HL-60/S4 treated with phorbol 12-myristate 13-acetate at 8.2 ng/mL for 4 days and 3 days (cell line): ENCODE data around the gene ARHGAP42.

Experiments used
- in situ Hi-C: fragments of 300-500 bp; cut with MboI; formaldehyde crosslinking; loops from 2 replicates; pipeline ENCODE4 v1.15.0; 2022; ENCODE audit warnings: low sequenced_read_pairs

Gene ARHGAP42

GRCh38 chr11:100948936-100949335 is 261.8 kb downstream of the ARHGAP42 start:
- in situ Hi-C loops = no loop called here

- in situ Hi-C loops = no loop called here
These were observed 262.4 kb downstream of the ARHGAP42 start for GRCh38 chr11:100949443-100949842.

- in situ Hi-C loops = no loop called here
These were observed 268.2 kb downstream of the ARHGAP42 start for GRCh38 chr11:100955318-100955717.

- in situ Hi-C loops = no loop called here
These were observed 269.3 kb downstream of the ARHGAP42 start for GRCh38 chr11:100956351-100956750.

- in situ Hi-C loops = no loop called here
These were observed 270.4 kb downstream of the ARHGAP42 start for GRCh38 chr11:100957499-100957898.

- in situ Hi-C loops = no loop called here
These were observed 274.5 kb downstream of the ARHGAP42 start for GRCh38 chr11:100961633-100962032.

- in situ Hi-C loops = no loop called here
These were observed 276.3 kb downstream of the ARHGAP42 start for GRCh38 chr11:100963375-100963774.

- in situ Hi-C loops = no loop called here
These were observed 277.3 kb downstream of the ARHGAP42 start for GRCh38 chr11:100964435-100964834.

GRCh38 chr11:100965346-100965745 is 278.3 kb downstream of the ARHGAP42 start:
- in situ Hi-C loops = no loop called here

- in situ Hi-C loops = no loop called here
These were observed 279.3 kb downstream of the ARHGAP42 start for GRCh38 chr11:100966366-100966765.

- in situ Hi-C loops = no loop called here
These were observed 281.9 kb downstream of the ARHGAP42 start for GRCh38 chr11:100969008-100969407.

GRCh38 chr11:100970283-100971164 is 283.4 kb downstream of the ARHGAP42 start:
- in situ Hi-C loops = no loop called here

GRCh38 chr11:100972046-100972445 is 285.0 kb downstream of the ARHGAP42 start:
- in situ Hi-C loops = no loop called here

GRCh38 chr11:100978442-100978841 is 291.4 kb downstream of the ARHGAP42 start:
- in situ Hi-C loops = no loop called here

GRCh38 chr11:100978939-100979338 is 291.9 kb downstream of the ARHGAP42 start:
- in situ Hi-C loops = no loop called here

- in situ Hi-C loops = no loop called here
These were observed 293.1 kb downstream of the ARHGAP42 start for GRCh38 chr11:100980156-100980555.

GRCh38 chr11:100981196-100981824 is 294.2 kb downstream of the ARHGAP42 start:
- in situ Hi-C loops = no loop called here

GRCh38 chr11:100984668-100985067 is 297.6 kb downstream of the ARHGAP42 start:
- in situ Hi-C loops = no loop called here

- in situ Hi-C loops = no loop called here
These were observed 303.8 kb downstream of the ARHGAP42 start for GRCh38 chr11:100990931-100991330.

GRCh38 chr11:100991541-100991940 is 304.5 kb downstream of the ARHGAP42 start:
- in situ Hi-C loops = no loop called here

GRCh38 chr11:100994966-100995365 is 307.9 kb downstream of the ARHGAP42 start:
- in situ Hi-C loops = no loop called here

- in situ Hi-C loops = no loop called here
These were observed 312.7 kb downstream of the ARHGAP42 start for GRCh38 chr11:100999756-101000155.
